Ovary (tissue), 3 donors: ENCODE data around the gene GGTA1.

Experiments used
- CTCF ChIP-seq, 3 donors: fragments of 450-650 bp in 2 of 3; fragments of 200-600 bp in 1 of 3; IDR thresholded peaks; one replicate each; pipeline versions ENCODE4 v1.5.1 to v1.8.0; 2016 to 2022; ENCODE audit warnings: antibody characterized with exemption in 3 of 3, mild to moderate bottlenecking in 1 of 3
- EP300 ChIP-seq: sonication (generic); formaldehyde crosslinking; IDR thresholded peaks from one replicate; pipeline ENCODE4 v1.6.1; 2017; ENCODE audit warnings: antibody characterized with exemption
- donor health status: DM: no; HTN: no; CAD: no.

GRCh38 chr9:121527371-121527770 lies 27.7 kb upstream of the GGTA1 start:
- no peak for TF ChIP-seq CTCF (IDR thresholded peaks at IDR 0.05)
- no peak for TF ChIP-seq EP300
